HepG2 (cell line): ENCODE measurements around the gene FOXRED2. TPM values are rescaled to one million over a fixed set of nuclear protein-coding genes. Genes with fewer than 3 reads are reported as not detected.

Source experiments
- ARID4A ChIP-seq: sonication (generic); formaldehyde crosslinking; IDR thresholded peaks from 2 replicates; pipeline ENCODE4 v1.5.0; 2020; ENCODE audit warnings: mild to moderate bottlenecking, missing genetic modification reagents, borderline replicate concordance
- ETV5 ChIP-seq: IDR thresholded peaks from 2 replicates; pipeline ENCODE4 v1.6.1; 2018; ENCODE audit warnings: missing biosample characterization, missing genetic modification reagents, inconsistent platforms, borderline replicate concordance
- FOSL2 ChIP-seq: sonication (generic); formaldehyde crosslinking; IDR thresholded peaks from 2 replicates; pipeline ENCODE4 v1.4.0; 2020; ENCODE audit warnings: missing genetic modification reagents
- GTF3A ChIP-seq: sonication (generic); formaldehyde crosslinking; conservative IDR thresholded peaks from 2 replicates; pipeline ENCODE4 v1.4.0; 2020; ENCODE audit warnings: mild to moderate bottlenecking, missing genetic modification reagents
- KLF16 ChIP-seq, 2 experiments: sonication (generic) in 1 of 2; formaldehyde crosslinking in 1 of 2; IDR thresholded peaks; 2 replicates each; pipeline versions ENCODE4 v1.6.1 to v1.8.0; 2016 to 2023; ENCODE audit warnings: missing genetic modification reagents in 2 of 2, missing compliant biosample characterization in 1 of 2
- ONECUT2 ChIP-seq: sonication (generic); formaldehyde crosslinking; IDR thresholded peaks from 2 replicates; pipeline ENCODE4 v1.4.0; 2020; ENCODE audit warnings: missing genetic modification reagents
- SAFB2 ChIP-seq: sonication (generic); formaldehyde crosslinking; IDR thresholded peaks from 2 replicates; pipeline ENCODE4 v1.5.1; 2020; ENCODE audit warnings: missing genetic modification reagents, low read depth, mild to moderate bottlenecking, borderline replicate concordance
- SAP130 ChIP-seq: IDR thresholded peaks from 2 replicates; pipeline ENCODE4 v1.6.1; 2016; ENCODE audit warnings: low read depth
- XRCC5 ChIP-seq: fragments of 200-400 bp; formaldehyde crosslinking; optimal IDR thresholded peaks from 2 replicates; pipeline ENCODE3; 2017; ENCODE audit warnings: mild to moderate bottlenecking, low read length
- ZBTB26 ChIP-seq: IDR thresholded peaks from 2 replicates; pipeline ENCODE4 v1.6.1; 2016; ENCODE audit warnings: missing compliant biosample characterization, missing genetic modification reagents, borderline replicate concordance
- ZFP91 ChIP-seq: sonication (generic); formaldehyde crosslinking; IDR thresholded peaks from 2 replicates; pipeline ENCODE4 v1.9.0; 2022; ENCODE audit warnings: missing genetic modification reagents, mild to moderate bottlenecking, borderline replicate concordance
- ZMYM4 ChIP-seq: sonication (generic); formaldehyde crosslinking; IDR thresholded peaks from 2 replicates; pipeline ENCODE4 v1.8.1; 2023; ENCODE audit warnings: mild to moderate bottlenecking, missing genetic modification reagents
- ZNF639 ChIP-seq: conservative IDR thresholded peaks from 2 replicates; pipeline ENCODE4 v1.6.1; 2018; ENCODE audit warnings: missing genetic modification reagents
- polyA plus RNA-seq, 8 experiments: library from polyadenylated mRNA; depleted of rRNA in 3 of 8; stranded (reverse) in 7 of 8; unstranded in 1 of 8; fragments of >200 nt; fragmentation: Illumina TruSeq in 4 of 8; extraction: Trizol in 4 of 8; gene quantifications; 2 replicates each; pipeline versions ENCODE4 v1.2.1 to v1.2.3, GENCODE V29; 2011 to 2016; ENCODE audit warnings: low read depth in 4 of 8, missing spikeins in 1 of 8, mixed read lengths in 1 of 8; ENCODE audit not compliant: insufficient read depth in 1 of 8
- total RNA-seq, 5 experiments: library from RNA; depleted of rRNA; stranded (reverse); fragments of >200 nt; fragmentation: Illumina TruSeq; extraction: Trizol; gene quantifications; 2 replicates each; pipeline ENCODE4 v1.2.3, GENCODE V29; 2016; ENCODE audit warnings: low read depth in 1 of 5
- TF ChIP-seq, protein P1 (sequence below): IDR thresholded peaks from 2 replicates; pipeline ENCODE4 v1.6.1; 2018; ENCODE audit warnings: missing genetic modification reagents, mild to moderate bottlenecking, missing compliant biosample characterization

The FOXRED2 gene
- total and polyA plus RNA-seq, 2 of the 13 experiments (the other 11 are each of a cell fraction or from before 2014, with no cell fraction given), result 9.3 to 28.1 TPM

GRCh38 chr22:36470162-36470993 lies 36.5 kb downstream of the FOXRED2 start (continued):
- TF ChIP-seq ZBTB26 (CRISPR knock-in tag), result 0 out of 2 replicates have a peak, but pooled peaks have one; percentile 43
- TF ChIP-seq SAP130 (CRISPR knock-in tag), result peak; percentile 36; the same call in 1 of the 2 replicates
- TF ChIP-seq ARID4A, result peak; percentile 44; the same call in 1 of the 2 replicates
- TF ChIP-seq ZNF639 (CRISPR knock-in tag), result 0 out of 2 replicates have a peak, but pooled peaks have one; percentile 28
- peak; percentile 38; the same call in 1 of the 2 replicates for TF ChIP-seq ZMYM4 (CRISPR knock-in tag)
- TF ChIP-seq KLF16 (CRISPR knock-in tag; IDR thresholded peaks at IDR 0.05), result peak in 1 of 2 experiments; percentile 79; a peak in 1 of 4 replicates
- TF ChIP-seq FOSL2, result peak; percentile 41; the same call in 1 of the 2 replicates
- TF ChIP-seq, protein P1, sequence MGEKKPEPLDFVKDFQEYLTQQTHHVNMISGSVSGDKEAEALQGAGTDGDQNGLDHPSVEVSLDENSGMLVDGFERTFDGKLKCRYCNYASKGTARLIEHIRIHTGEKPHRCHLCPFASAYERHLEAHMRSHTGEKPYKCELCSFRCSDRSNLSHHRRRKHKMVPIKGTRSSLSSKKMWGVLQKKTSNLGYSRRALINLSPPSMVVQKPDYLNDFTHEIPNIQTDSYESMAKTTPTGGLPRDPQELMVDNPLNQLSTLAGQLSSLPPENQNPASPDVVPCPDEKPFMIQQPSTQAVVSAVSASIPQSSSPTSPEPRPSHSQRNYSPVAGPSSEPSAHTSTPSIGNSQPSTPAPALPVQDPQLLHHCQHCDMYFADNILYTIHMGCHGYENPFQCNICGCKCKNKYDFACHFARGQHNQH (CRISPR knock-in tag), result peak; percentile 66; the same call in 1 of the 2 replicates
- 0 out of 2 replicates have a peak, but pooled peaks have one; percentile 43 for TF ChIP-seq SAFB2
- no peak for TF ChIP-seq GTF3A
- TF ChIP-seq XRCC5, result peak; percentile 87
- TF ChIP-seq ONECUT2 (CRISPR knock-in tag), result no peak
- TF ChIP-seq ETV5 (CRISPR knock-in tag), result peak; percentile 63; the same call in 1 of the 2 replicates
- peak; percentile 45; the same call in 1 of the 2 replicates for TF ChIP-seq ZFP91 (CRISPR knock-in tag)
